Umbilical cord (tissue), 2 donors: Measurements from ENCODE around the gene ADA. TPM values are rescaled to one million over a fixed set of nuclear protein-coding genes. Genes with fewer than 3 reads are reported as not detected.

Experiments used
- DNase-seq: peaks from one replicate; pipeline ENCODE4 v3.0.0-alpha.2; 2015; ENCODE audit warnings: low spot score
- total RNA-seq: library from RNA; depleted of rRNA; stranded (reverse); fragments of >200 nt; gene quantifications from one replicate; pipeline ENCODE4 v1.2.3, GENCODE V29; 2014; ENCODE audit warnings: low replicate concordance; ENCODE audit not compliant: insufficient read depth

The ADA gene
- total RNA-seq, 1 donor from 2014 or later, result 14.0 TPM

GRCh38 chr20:44624152-44624551 lies 27.3 kb downstream of the ADA start:
- no peak for DNase-seq

GRCh38 chr20:44622501-44623270 lies 28.8 kb downstream of the ADA start:
- DNase-seq, result no peak

GRCh38 chr20:44621939-44622338 lies 29.6 kb downstream of the ADA start:
- no peak for DNase-seq

GRCh38 chr20:44621325-44621724 lies 30.2 kb downstream of the ADA start:
- no peak for DNase-seq

- DNase-seq, result no peak
Observed at GRCh38 chr20:44620030-44620429, 31.5 kb downstream of the ADA start.

GRCh38 chr20:44619294-44619693 lies 32.2 kb downstream of the ADA start:
- no peak for DNase-seq

- DNase-seq, result no peak
Observed at GRCh38 chr20:44618318-44618731, 33.2 kb downstream of the ADA start.

GRCh38 chr20:44616604-44616964 lies 34.9 kb downstream of the ADA start:
- DNase-seq, result no peak

- DNase-seq, result no peak
Observed at GRCh38 chr20:44615876-44616603, 35.5 kb downstream of the ADA start.

- DNase-seq, result no peak
Observed at GRCh38 chr20:44615169-44615791, 36.2 kb downstream of the ADA start.

- DNase-seq, result no peak
Observed at GRCh38 chr20:44614525-44614924, 37.0 kb downstream of the ADA start.

- no peak for DNase-seq
Observed at GRCh38 chr20:44613575-44613974, 37.9 kb downstream of the ADA start.

GRCh38 chr20:44610313-44610962 lies 41.1 kb downstream of the ADA start:
- no peak for DNase-seq

GRCh38 chr20:44609516-44610312 lies 41.8 kb downstream of the ADA start:
- DNase-seq, result peak; percentile 87

- no peak for DNase-seq
Observed at GRCh38 chr20:44609006-44609515, 42.4 kb downstream of the ADA start.

- no peak for DNase-seq
Observed at GRCh38 chr20:44606725-44607441, 44.6 kb downstream of the ADA start.

- no peak for DNase-seq
Observed at GRCh38 chr20:44603327-44603726, 48.2 kb downstream of the ADA start.

- DNase-seq, result peak; percentile 79
Observed at GRCh38 chr20:44601801-44602204, 49.7 kb downstream of the ADA start.

GRCh38 chr20:44601236-44601671 lies 50.2 kb downstream of the ADA start:
- no peak for DNase-seq

GRCh38 chr20:44600758-44601201 lies 50.7 kb downstream of the ADA start:
- no peak for DNase-seq
